NCI-H2227 (cell line): ENCODE results near the gene ENO2.

Experiments used
- DNase-seq: peaks from one replicate; lab custom pipeline; 2025; ENCODE audit not compliant: unreplicated experiment; lab: John Stamatoyannopoulos, UW

ENO2 gene

DNA sequence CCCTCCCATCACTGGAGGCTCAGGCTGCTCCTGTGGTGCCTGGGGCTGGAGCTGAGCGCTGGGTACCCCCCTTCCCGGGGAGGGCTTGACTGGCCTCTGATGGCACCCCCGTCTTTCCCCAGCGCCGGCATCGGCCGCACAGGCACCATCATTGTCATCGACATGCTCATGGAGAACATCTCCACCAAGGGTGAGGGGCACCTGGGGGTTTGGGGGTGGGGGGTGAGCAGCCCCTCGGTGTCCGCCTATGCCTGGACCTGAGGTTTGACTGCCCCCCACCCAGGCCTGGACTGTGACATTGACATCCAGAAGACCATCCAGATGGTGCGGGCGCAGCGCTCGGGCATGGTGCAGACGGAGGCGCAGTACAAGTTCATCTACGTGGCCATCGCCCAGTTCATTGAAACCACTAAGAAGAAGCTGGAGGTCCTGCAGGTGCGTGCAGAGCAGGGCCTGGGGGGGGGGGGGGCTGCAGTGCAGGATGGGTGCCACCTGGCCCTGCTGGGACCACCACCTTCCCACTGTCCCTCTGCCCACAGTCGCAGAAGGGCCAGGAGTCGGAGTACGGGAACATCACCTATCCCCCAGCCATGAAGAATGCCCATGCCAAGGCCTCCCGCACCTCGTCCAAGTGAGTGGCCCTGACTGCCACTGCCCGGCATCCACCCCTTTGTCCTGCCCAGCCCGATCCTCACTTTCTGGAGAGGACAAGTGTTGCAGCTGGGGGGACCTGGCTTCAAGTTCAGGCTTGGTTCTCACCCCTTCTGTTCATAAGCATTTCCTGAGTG is 45.6 kb downstream of the ENO2 start:
- DNase-seq, result no peak

- DNase-seq, result no peak
These were observed 46.4 kb downstream of the ENO2 start for GRCh38 chr12:6960593-6961277.

- DNase-seq, result no peak
These were observed 46.9 kb downstream of the ENO2 start for GRCh38 chr12:6961278-6961694.

DNA sequence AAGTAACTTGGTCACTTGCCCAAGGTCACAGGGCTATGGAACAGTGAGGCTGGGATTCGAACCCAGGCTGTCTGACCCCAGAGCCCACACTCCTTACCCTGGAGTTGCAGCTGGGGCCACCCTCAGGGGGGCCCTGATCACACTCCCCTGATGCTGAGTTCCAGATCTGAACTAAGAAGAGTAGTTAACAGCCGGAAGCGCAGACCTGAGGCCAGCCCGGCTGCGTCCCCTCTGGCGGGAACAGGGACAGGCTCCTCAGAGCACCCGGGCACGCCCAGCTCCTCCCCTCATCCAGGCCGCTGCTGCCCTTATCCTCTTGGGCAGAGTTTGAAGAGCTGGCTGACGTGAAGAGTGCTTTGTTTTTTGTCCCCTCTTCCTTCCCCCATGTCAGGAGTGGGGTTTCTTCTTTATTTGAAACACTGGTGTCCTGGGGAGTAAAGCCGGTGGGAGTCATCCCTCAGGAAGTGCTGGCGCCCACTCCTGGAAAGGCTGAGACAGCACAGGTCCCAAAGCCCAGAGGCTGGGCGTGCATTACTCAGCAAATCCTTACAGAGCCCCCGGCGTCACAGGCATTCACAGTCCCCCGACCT is 47.4 kb downstream of the ENO2 start:
- DNase-seq, result peak; percentile 82

DNA sequence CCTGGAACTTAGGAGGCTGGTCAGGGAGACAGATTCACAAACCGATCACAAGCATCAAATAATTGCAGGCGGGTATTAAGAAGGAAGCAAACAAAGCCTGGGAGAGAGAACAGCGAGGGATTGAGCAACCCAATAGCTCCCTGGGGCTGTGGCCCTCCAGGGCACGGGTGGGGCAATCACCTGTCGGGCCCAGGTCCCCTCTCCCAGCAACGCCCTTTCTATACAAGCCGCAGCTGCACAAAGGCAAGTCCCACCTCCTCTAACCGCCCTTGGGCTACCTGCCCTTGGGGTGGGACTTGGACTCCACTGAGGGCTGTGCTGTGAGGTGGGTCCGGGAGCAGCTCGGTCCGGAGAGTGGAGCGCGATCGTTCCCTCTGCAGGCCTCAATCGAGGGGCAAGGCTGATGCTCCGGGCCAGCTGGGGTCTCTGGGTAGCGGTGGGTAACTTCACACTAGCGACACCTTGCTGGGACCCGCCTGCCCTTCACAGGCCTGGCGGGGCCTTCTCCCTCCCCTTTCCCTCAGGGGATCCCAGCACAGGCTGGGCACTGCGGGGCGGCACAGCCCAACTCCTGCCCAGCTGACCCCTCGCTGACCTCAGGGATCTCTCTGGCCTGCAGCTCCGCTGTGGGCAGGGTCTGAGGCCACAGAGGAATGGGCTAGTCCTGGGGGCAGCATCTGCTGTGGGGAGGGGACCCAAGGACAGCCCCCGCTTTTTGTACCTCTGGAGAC is 48.1 kb downstream of the ENO2 start:
- DNase-seq, result no peak

DNA sequence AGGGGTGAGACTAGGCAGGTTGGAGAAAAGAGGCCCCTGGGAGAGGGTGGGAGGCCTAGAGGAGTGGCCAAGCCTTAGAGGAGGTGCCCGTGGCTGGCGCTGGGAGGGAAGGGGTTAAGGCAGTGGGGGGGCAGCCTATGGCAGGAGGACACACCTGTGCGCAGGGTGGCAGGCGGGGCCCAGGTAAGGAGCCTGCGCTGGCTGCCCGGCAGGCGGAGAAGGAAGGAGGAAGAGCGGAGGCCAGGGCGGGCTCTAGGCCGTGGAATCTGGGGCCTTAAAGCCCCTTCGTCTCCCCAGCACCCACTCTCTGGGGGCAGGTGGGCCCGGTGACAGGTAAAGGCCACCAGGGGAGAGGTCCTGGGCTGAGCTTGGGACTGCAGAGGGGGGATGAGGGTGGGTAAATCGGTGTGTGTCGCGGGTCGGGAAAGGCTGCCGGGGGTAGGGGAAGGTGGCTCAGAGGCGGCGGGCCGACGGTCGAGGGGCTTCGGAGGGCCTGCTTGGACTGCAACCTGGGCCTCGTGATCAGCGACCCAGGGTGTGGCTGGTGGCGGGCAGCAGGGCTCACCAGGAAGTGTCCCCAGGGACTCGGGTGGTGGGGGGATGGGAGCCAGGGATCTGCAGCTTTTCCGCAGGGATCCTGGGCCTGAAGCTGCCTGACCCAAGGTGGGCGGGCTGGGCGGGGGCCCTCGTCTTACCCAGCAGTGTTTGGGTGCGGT is 48.8 kb downstream of the ENO2 start:
- DNase-seq, result no peak

DNA sequence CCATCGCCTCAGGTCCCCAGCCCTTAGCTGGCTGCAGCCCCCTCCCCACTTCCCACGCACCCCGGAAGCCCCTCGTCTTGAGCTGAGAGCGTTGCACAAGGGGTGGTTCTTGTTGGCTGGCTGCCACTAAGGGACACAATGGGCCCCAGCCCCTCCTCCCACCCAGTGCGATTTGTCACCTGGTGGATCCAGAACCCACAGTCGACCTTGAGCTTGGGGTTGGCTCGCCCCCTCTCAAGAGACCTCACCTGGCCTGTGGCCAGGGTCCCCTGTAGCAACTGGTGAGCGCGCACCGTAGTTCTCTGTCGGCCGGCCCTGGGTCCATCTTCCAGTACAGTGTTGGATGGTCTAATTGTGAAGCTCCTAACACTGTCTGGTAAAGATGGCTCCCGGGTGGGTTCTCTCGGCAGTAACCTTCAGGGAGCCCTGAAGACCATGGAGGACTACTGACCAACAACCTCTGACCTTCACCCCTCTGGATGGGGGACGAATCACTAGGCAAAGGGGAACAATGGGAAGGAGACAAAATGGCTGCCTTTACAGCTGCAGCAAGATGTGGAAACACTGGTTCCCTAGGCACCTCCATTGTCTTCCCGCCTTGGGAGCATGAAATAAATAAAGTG is 49.5 kb downstream of the ENO2 start:
- no peak for DNase-seq

DNA sequence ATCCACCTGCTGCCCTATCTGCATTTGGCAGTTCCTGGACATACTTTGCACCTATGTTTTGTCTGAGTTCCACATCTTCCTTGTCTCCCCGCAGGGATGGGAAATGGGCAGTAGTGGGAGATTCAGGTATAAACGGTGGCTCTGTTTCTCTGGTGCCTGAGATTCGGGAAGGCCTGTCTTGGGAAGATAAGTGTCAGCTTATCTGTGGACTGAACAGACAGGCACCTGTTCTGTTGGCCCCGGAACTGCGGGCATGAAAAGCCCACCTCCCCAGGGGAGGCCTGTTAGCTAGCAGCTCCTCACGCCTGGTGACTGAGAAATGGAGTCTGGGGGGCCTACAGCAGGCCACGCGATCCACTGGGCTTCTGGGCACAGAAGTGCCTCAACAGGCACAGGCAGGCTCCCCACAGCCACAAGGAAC is 50.2 kb downstream of the ENO2 start:
- no peak for DNase-seq

GRCh38 chr12:6965026-6965661 is 50.8 kb downstream of the ENO2 start:
- peak; percentile 83 for DNase-seq

DNA sequence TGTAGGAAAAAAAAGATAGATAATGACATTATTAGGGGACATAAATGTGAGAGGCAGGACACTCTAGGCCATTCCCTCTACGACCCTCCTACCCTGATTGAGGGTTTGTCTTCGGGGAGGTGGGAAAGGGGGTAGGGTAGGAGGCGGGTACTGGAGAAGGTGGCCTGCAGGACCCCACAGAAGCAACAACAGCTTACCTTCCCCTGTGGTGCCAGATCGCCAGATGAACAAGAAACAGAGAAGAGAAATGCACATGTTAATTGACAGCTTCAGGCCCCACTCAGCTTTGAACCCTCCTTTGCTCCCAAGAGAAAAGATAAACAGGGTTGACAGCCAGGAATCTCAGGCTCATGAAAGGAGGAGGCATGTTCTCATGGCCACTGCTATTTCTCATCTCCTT is 51.3 kb downstream of the ENO2 start:
- DNase-seq, result no peak

DNA sequence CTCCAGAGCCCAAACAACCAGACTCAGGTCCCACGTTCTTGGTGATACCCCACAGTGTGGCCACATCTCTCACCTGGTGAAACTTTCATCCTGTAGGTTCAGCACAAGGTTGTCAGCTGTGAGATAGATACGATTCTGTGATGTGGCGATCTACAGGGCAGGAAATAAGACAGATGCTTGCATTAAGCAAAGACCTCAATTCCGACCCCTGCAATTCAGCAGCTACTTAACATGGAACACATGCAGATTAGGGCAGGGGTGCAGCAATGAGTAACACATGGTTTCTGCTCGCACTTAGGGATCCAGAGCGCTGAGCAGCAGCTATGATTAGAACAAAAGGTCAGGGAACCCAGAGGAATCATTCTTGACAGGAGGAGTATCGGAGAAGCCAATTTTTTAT is 52.0 kb downstream of the ENO2 start:
- no peak for DNase-seq

DNA sequence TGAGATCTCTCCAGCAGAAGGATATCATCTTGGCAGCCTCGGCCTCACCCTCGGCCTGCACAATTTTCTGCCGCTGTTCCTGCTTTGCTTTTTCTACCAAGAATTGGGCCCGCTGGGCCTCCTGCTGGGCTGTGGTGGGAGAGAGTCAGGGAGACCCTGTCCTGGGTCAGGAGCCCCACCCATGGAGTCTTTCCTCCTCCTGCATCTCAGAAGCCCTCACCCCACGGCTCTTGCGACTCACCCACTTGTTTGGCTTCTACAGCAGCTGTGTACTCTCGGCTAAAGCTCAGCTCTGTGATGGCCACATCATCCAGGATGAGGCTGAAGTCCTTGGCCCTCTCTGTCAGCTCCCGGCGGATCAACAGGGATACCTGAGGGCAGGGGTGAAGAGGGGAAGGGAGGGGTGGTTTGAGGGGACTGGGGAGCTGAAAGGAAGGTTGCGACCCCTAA is 53.3 kb downstream of the ENO2 start:
- no peak for DNase-seq

- no peak for DNase-seq
These were observed 54.0 kb downstream of the ENO2 start for GRCh38 chr12:6968426-6968825.

- no peak for DNase-seq
These were observed 55.7 kb downstream of the ENO2 start for GRCh38 chr12:6970096-6970527.
